ENCODE measurements around the gene AJAP1.

AJAP1 gene

GRCh38 chr1:4703646-4704045, 49.2 kb downstream of the AJAP1 start:
- no peak for DNase-seq

- no peak for DNase-seq
Observed at GRCh38 chr1:4708840-4709507, 54.6 kb downstream of the AJAP1 start.

GRCh38 chr1:4709641-4710040, 55.2 kb downstream of the AJAP1 start:
- no peak for DNase-seq

GRCh38 chr1:4710592-4711415, 56.4 kb downstream of the AJAP1 start:
- DNase-seq, result no peak

DNA sequence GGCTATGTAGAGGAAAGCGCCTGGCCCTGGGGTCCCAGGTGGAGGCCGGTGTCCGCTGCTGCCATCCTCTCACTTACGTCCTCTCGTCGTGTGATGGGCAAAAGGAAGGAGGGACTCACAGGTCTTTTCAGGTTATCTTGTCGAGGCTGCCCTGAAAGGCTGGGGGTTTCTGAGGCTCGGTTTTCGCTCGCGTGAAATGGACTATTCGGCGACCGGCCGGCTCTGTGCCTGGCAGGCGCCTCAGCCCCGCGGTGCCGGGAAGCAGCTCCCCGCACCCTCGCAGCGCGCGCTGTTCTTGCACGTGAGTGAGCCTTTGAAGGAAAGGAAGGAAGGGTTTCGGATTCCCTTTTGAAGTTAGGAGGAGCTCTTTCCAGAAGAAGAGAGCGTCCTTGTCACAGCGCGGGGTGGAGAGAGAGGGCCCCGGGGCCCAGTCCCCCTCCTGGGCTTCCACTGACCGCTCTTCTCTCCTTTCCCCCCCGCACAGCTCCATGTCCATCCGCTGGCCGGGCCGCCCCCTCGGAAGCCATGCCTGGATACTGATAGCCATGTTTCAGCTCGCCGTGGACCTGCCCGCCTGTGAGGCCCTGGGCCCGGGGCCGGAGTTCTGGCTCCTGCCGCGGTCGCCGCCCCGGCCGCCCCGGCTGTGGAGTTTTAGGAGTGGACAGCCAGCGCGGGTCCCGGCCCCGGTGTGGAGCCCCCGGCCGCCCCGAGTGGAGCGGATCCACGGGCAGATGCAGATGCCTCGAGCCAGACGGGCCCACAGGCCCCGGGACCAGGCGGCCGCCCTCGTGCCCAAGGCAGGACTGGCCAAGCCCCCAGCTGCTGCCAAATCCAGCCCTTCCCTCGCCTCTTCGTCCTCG, 57.2 kb downstream of the AJAP1 start:
- DNase-seq, result no peak

- DNase-seq, result no peak
Observed at GRCh38 chr1:4713669-4714068, 59.3 kb downstream of the AJAP1 start.

DNA sequence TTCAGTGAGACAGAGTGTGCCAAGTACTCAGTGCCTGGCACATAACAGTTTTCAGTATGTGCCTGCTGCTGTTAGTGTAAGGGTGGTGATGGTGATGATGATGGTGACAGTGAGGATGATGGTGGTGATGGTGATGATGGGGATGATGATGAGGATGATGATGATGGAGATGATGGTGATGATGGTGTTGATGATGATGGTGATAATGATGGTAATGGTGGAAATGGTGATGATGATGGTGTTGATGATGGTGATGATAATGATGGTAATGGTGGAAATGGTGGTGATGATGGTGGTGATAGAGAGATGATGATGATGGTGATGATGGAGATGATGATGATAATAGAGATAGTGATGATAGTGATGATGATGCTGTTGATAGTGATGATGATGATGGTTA, 62.0 kb downstream of the AJAP1 start:
- DNase-seq, result no peak

GRCh38 chr1:4718071-4718470, 63.7 kb downstream of the AJAP1 start:
- DNase-seq, result no peak

GRCh38 chr1:4723106-4723505, 68.7 kb downstream of the AJAP1 start:
- no peak for DNase-seq

GRCh38 chr1:4724001-4724400, 69.6 kb downstream of the AJAP1 start:
- DNase-seq, result no peak

DNA sequence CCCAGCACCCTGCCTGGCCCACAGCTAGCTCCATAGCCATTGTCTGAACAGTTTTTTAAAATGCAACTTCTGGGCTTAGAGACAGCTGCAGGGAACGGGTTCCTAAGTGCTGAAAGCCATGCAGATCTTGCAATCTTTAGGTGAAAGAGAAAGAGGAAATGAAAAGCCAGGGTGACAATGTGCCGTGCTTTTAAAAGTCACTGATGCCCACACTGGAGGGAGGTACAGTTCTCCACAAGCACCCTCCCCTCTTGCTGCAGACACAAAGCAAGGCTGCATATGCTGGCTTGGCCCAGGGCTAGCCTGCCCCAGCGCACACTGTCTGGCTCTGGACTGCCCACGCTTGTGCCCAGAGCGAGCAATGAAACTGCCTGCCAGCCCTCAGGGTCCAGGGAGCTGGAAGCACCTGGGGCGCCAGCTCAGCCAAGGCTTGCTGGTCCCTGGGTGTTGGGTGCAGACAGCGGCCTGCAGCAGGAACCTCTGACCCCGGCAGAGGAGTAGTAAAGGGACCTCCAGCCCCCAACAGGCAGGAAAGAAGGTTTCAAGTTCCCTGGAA, 70.4 kb downstream of the AJAP1 start:
- no peak for DNase-seq

GRCh38 chr1:4725416-4725815, 71.0 kb downstream of the AJAP1 start:
- no peak for DNase-seq

GRCh38 chr1:4726620-4727341, 72.4 kb downstream of the AJAP1 start:
- no peak for DNase-seq

DNA sequence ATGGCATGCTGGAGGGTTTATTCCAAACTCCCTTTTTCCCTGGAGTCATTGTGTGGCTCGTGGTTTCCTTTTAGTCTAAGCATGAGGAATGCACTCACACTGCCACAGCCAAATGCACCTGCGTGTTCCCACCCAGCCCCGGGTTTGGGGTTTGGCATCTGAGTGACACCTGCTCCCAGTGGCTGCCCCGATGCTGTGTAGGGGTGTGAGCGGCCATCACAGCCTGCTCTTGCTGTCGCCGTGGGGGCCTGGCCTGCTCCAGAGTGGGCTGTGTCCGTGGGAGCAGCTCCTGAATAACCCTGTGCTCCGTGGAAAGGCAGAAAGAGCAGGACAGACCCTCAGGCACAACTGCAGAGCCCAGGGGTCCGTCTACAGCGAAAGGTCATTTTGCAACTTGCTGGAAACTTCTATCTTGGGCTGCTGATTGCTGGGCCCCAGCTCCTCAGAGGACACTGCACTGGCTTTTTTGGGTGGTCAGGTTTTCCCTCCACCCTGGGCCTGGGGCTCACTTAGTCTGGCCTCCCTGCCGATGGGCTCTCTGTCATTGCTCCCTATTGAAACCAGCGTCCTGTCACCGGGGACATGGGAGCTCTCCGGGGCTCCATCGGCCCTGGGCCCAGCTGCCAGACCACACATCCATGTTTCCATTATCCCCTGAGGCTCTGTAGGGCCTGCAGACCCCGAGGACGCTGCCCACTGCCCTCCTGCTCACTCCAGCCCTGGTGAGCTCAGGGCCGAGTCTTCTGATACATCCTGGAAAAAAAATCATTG, 74.1 kb downstream of the AJAP1 start:
- no peak for DNase-seq

DNA sequence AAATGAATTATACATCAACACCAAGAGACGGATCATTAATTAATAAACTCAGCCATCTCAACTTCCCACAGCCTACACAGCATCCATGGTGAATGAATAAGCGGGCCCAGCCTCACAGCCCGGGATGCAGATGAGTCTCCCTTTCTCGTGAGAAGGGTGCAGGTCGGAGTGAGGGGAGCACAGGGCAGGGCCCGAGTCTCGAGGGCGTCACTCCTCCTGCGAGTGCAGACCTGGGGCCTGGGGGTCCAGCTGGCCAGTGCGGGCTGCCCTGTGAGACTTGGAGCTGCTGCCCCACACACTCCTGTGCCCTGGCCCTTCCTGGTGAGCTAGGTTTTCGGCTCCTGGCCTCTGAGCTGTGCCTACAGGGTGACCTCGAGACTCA, 74.7 kb downstream of the AJAP1 start:
- no peak for DNase-seq

GRCh38 chr1:4730078-4730477, 75.7 kb downstream of the AJAP1 start:
- DNase-seq, result no peak

DNA sequence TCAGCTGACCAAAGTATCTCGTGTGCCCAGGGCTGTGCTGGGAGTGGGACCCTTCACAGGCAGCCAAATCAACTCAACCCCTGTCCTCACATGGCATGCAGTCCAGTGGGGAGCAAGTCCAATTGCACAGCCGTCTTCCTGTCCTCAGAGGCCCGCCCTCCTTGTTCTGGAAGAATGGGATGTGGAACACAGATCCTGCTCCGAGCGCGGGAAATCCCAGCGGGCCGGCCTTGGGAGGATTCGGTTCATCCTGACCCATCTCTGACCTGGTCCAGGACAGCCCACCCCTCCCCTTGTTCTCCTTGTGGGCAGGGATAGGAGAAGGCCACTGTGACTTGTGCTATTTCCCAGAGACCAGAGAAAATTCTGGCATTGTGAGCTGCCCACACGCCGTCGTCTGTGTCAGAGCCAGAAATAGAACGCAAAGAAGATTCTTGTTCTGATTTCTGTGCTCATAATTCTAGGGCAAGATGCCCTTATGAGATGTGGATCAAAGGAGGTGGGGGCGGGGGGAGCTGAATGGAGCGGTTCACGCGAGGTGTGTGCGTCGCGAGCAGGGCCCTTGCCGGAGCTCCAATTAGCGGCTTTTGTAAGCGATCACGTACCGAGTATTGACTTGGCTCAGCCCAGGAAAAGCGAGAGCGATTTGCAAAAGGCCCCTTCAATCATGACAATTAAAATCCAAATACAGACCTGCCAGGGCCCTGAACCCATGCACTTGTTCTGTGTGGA, 79.2 kb downstream of the AJAP1 start:
- DNase-seq, result no peak

- no peak for DNase-seq
Observed at GRCh38 chr1:4734219-4734618, 79.8 kb downstream of the AJAP1 start.

GRCh38 chr1:4734791-4735190, 80.4 kb downstream of the AJAP1 start:
- DNase-seq, result no peak

GRCh38 chr1:4736254-4736653, 81.8 kb downstream of the AJAP1 start:
- no peak for DNase-seq

- DNase-seq, result no peak
Observed at GRCh38 chr1:4741876-4742423, 87.5 kb downstream of the AJAP1 start.

Data from effector CD8-positive, alpha-beta T cell (primary cell).